ENCODE data around the gene JHY.

The JHY gene

GRCh38 chr11:122922893-122923292 lies 40.3 kb downstream of the JHY start:
- H3K4me3 ChIP-seq (ENCODE audit: low read length, poor library complexity, severe bottlenecking): no peak overlapping the region
- no peaks in the 10 kb centered on the region for H3K36me3 ChIP-seq (ENCODE audit: insufficient read depth, low read length)
- TF ChIP-seq CTCF (conservative IDR thresholded peaks at IDR 0.05; ENCODE audit: low read length) (no peak), EZH2phosphoT487 (IDR thresholded peaks at IDR 0.05; ENCODE audit: borderline replicate concordance) (no peak)
- no peak overlapping the region for H2AFZ ChIP-seq (ENCODE audit: low read length)
- no peaks in the 10 kb centered on the region for H3K9me3 ChIP-seq (ENCODE audit: insufficient read depth, low read depth, low read length)
- H3K9ac ChIP-seq (ENCODE audit: low read depth, low read length, poor library complexity, severe bottlenecking): no peak overlapping the region
- H3K27me3 ChIP-seq (ENCODE audit: insufficient read depth, low read length, poor library complexity, severe bottlenecking): no peaks in the 10 kb centered on the region
- no peaks in the 10 kb centered on the region for H3K9me2 ChIP-seq (replicated peaks; ENCODE audit: low read depth, low read length)
- H3K4me1 ChIP-seq (ENCODE audit: insufficient read depth, low read length, poor library complexity, severe bottlenecking): no peaks in the 10 kb centered on the region
- H3K4me2 ChIP-seq (ENCODE audit: low read depth, low read length, poor library complexity, severe bottlenecking): no peak overlapping the region
- H3K79me2 ChIP-seq (ENCODE audit: insufficient read depth, low read length): no peaks in the 10 kb centered on the region
- H3F3A ChIP-seq (ENCODE audit: low read depth): no peaks in the 10 kb centered on the region
- H4K20me1 ChIP-seq (ENCODE audit: insufficient read depth, low read length, poor library complexity, severe bottlenecking): no peaks in the 10 kb centered on the region

GRCh38 chr11:122923302-122923701 lies 40.7 kb downstream of the JHY start:
- H3K9ac ChIP-seq (ENCODE audit: low read depth, low read length, poor library complexity, severe bottlenecking): no peak overlapping the region
- no peaks in the 10 kb centered on the region for H3K4me1 ChIP-seq (ENCODE audit: insufficient read depth, low read length, poor library complexity, severe bottlenecking)
- no peaks in the 10 kb centered on the region for H3F3A ChIP-seq (ENCODE audit: low read depth)
- no peak overlapping the region for H3K4me2 ChIP-seq (ENCODE audit: low read depth, low read length, poor library complexity, severe bottlenecking)
- no peak overlapping the region for H2AFZ ChIP-seq (ENCODE audit: low read length)
- H3K9me3 ChIP-seq (ENCODE audit: insufficient read depth, low read depth, low read length): no peaks in the 10 kb centered on the region
- H4K20me1 ChIP-seq (ENCODE audit: insufficient read depth, low read length, poor library complexity, severe bottlenecking): no peaks in the 10 kb centered on the region
- no peaks in the 10 kb centered on the region for H3K27me3 ChIP-seq (ENCODE audit: insufficient read depth, low read length, poor library complexity, severe bottlenecking)
- H3K36me3 ChIP-seq (ENCODE audit: insufficient read depth, low read length): no peaks in the 10 kb centered on the region
- TF ChIP-seq CTCF (conservative IDR thresholded peaks at IDR 0.05; ENCODE audit: low read length): no peak
- no peak for TF ChIP-seq EZH2phosphoT487 (IDR thresholded peaks at IDR 0.05; ENCODE audit: borderline replicate concordance)
- H3K9me2 ChIP-seq (replicated peaks; ENCODE audit: low read depth, low read length): no peaks in the 10 kb centered on the region
- no peaks in the 10 kb centered on the region for H3K79me2 ChIP-seq (ENCODE audit: insufficient read depth, low read length)
- H3K4me3 ChIP-seq (ENCODE audit: low read length, poor library complexity, severe bottlenecking): no peak overlapping the region

- Histone ChIP-seq H3K9me3 (ENCODE audit: insufficient read depth, low read depth, low read length) (no peaks in the 10 kb centered on the region), H3K4me1 (ENCODE audit: insufficient read depth, low read length, poor library complexity, severe bottlenecking) (peaks cover 3% of the 10 kb centered on the region), H3K4me2 (ENCODE audit: low read depth, low read length, poor library complexity, severe bottlenecking) (no peak overlapping the region), H2AFZ (ENCODE audit: low read length) (no peak overlapping the region), H4K20me1 (ENCODE audit: insufficient read depth, low read length, poor library complexity, severe bottlenecking) (no peaks in the 10 kb centered on the region), H3K79me2 (ENCODE audit: insufficient read depth, low read length) (no peaks in the 10 kb centered on the region), H3K27me3 (ENCODE audit: insufficient read depth, low read length, poor library complexity, severe bottlenecking) (no peaks in the 10 kb centered on the region), H3K9me2 (replicated peaks; ENCODE audit: low read depth, low read length) (no peaks in the 10 kb centered on the region), H3K4me3 (ENCODE audit: low read length, poor library complexity, severe bottlenecking) (no peak overlapping the region), H3K9ac (ENCODE audit: low read depth, low read length, poor library complexity, severe bottlenecking) (no peak overlapping the region), H3K36me3 (ENCODE audit: insufficient read depth, low read length) (no peaks in the 10 kb centered on the region), H3F3A (ENCODE audit: low read depth) (no peaks in the 10 kb centered on the region)
- no peak for TF ChIP-seq CTCF (conservative IDR thresholded peaks at IDR 0.05; ENCODE audit: low read length)
- TF ChIP-seq EZH2phosphoT487 (IDR thresholded peaks at IDR 0.05; ENCODE audit: borderline replicate concordance): no peak
These were observed 49.0 kb downstream of the JHY start for GRCh38 chr11:122931510-122931909.
